ENCODE results near the gene ALCAM.

The ALCAM gene

DNA sequence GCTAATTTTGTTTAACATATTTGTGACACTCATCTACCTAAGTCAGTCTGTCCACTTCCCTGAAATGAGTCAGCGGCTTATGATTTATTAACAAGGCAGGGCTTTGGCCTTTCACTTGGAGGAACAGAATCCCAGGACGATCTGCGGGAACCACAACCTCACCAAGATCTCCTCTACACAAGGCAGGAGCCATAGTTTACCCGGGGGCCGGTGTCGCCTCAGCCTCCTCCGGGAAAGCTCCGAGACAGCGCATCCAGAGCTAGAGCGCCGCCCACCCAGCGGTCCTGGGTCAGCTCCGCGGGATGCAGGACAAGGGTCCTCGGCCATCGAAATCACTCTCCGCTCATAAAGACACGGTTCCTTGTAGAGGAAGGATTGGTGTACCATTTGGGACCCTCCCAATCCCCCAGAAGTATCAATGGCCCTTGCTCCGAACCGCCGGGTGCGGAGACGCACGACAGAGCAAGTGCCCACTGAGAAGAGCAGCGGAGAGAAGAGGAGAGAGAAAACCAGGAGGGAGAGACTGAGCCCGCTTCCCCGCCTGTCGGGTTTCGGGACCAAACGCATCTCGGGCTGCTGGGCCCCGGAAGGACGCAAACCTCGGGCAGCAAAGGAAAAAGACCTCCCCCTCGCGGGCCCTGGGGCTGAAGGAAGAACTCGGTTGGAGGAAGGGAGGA, 13.1 kb upstream of the ALCAM start:
- Histone ChIP-seq H3K9me3 (ENCODE audit: control insufficient read depth, insufficient read depth, low read depth, low read length) (no peaks in the 10 kb centered on the region), H3K36me3 (ENCODE audit: control insufficient read depth in 2 of 2, insufficient read depth in 1 of 2, low read length in 2 of 2) (no peaks in the 10 kb centered on the region), H3K4me3 (ENCODE audit: low read depth, low read length) (peak overlapping the region; percentile 44), H3K4me1 (ENCODE audit: control insufficient read depth, insufficient read depth, low read length) (no peaks in the 10 kb centered on the region), H3K27ac (ENCODE audit: extremely low read depth, low read depth, low read length) (no peak overlapping the region; the same call in 1 of the 2 replicates)
- TF ChIP-seq ZBTB17 (tag by site-specific recombination; IDR thresholded peaks at IDR 0.05) (peak; percentile 58), ZNF335 (tag by site-specific recombination; conservative IDR thresholded peaks at IDR 0.05) (peak; percentile 69), ZBTB20 (tag by site-specific recombination; IDR thresholded peaks at IDR 0.05) (peak; percentile 53; the same call in 1 of the 2 replicates), ZNF394 (tag by site-specific recombination; IDR thresholded peaks at IDR 0.05; ENCODE audit: borderline replicate concordance) (peak; percentile 34; the same call in 1 of the 2 replicates), ZNF600 (tag by site-specific recombination; IDR thresholded peaks at IDR 0.05) (peak; percentile 72), ZNF610 (tag by site-specific recombination; IDR thresholded peaks at IDR 0.05; ENCODE audit: borderline replicate concordance) (no peak), ZFP37 (tag by site-specific recombination; IDR thresholded peaks at IDR 0.05) (0 out of 2 replicates have a peak, but pooled peaks have one; percentile 32), ZNF776 (tag by site-specific recombination; IDR thresholded peaks at IDR 0.05; ENCODE audit: borderline replicate concordance) (no peak), OVOL3 (tag by site-specific recombination; IDR thresholded peaks at IDR 0.05) (no peak), ZNF404 (tag by site-specific recombination; IDR thresholded peaks at IDR 0.05) (no peak), PRDM1 (tag by site-specific recombination; IDR thresholded peaks at IDR 0.05) (peak; percentile 25; the same call in 1 of the 2 replicates), ZBTB8A (tag by site-specific recombination; IDR thresholded peaks at IDR 0.05) (peak; percentile 21; the same call in 1 of the 2 replicates), ZFHX2 (tag by site-specific recombination; conservative IDR thresholded peaks at IDR 0.05) (0 out of 2 replicates have a peak, but pooled peaks have one; percentile 19)
- TF ChIP-seq, protein P1, sequence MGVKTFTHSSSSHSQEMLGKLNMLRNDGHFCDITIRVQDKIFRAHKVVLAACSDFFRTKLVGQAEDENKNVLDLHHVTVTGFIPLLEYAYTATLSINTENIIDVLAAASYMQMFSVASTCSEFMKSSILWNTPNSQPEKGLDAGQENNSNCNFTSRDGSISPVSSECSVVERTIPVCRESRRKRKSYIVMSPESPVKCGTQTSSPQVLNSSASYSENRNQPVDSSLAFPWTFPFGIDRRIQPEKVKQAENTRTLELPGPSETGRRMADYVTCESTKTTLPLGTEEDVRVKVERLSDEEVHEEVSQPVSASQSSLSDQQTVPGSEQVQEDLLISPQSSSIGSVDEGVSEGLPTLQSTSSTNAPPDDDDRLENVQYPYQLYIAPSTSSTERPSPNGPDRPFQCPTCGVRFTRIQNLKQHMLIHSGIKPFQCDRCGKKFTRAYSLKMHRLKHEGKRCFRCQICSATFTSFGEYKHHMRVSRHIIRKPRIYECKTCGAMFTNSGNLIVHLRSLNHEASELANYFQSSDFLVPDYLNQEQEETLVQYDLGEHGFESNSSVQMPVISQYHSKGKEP (tag by site-specific recombination; IDR thresholded peaks at IDR 0.05), result no peak
- TF ChIP-seq, protein P2, sequence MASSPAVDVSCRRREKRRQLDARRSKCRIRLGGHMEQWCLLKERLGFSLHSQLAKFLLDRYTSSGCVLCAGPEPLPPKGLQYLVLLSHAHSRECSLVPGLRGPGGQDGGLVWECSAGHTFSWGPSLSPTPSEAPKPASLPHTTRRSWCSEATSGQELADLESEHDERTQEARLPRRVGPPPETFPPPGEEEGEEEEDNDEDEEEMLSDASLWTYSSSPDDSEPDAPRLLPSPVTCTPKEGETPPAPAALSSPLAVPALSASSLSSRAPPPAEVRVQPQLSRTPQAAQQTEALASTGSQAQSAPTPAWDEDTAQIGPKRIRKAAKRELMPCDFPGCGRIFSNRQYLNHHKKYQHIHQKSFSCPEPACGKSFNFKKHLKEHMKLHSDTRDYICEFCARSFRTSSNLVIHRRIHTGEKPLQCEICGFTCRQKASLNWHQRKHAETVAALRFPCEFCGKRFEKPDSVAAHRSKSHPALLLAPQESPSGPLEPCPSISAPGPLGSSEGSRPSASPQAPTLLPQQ (tag by site-specific recombination; IDR thresholded peaks at IDR 0.05), result peak; percentile 36; the same call in 1 of the 2 replicates
- TF ChIP-seq, protein P3, sequence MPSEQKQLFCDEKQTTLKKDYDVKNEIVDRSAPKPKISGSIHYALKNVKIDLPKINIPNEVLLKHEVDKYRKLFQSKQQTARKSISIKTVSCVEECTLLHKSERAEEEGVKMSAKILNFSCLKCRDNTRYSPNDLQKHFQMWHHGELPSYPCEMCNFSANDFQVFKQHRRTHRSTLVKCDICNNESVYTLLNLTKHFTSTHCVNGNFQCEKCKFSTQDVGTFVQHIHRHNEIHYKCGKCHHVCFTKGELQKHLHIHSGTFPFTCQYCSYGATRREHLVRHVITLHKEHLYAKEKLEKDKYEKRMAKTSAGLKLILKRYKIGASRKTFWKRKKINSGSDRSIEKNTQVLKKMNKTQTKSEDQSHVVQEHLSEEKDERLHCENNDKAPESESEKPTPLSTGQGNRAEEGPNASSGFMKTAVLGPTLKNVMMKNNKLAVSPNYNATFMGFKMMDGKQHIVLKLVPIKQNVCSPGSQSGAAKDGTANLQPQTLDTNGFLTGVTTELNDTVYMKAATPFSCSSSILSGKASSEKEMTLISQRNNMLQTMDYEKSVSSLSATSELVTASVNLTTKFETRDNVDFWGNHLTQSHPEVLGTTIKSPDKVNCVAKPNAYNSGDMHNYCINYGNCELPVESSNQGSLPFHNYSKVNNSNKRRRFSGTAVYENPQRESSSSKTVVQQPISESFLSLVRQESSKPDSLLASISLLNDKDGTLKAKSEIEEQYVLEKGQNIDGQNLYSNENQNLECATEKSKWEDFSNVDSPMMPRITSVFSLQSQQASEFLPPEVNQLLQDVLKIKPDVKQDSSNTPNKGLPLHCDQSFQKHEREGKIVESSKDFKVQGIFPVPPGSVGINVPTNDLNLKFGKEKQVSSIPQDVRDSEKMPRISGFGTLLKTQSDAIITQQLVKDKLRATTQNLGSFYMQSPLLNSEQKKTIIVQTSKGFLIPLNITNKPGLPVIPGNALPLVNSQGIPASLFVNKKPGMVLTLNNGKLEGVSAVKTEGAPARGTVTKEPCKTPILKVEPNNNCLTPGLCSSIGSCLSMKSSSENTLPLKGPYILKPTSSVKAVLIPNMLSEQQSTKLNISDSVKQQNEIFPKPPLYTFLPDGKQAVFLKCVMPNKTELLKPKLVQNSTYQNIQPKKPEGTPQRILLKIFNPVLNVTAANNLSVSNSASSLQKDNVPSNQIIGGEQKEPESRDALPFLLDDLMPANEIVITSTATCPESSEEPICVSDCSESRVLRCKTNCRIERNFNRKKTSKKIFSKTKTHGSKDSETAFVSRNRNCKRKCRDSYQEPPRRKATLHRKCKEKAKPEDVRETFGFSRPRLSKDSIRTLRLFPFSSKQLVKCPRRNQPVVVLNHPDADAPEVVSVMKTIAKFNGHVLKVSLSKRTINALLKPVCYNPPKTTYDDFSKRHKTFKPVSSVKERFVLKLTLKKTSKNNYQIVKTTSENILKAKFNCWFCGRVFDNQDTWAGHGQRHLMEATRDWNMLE (tag by site-specific recombination; conservative IDR thresholded peaks at IDR 0.05; ENCODE audit: low read depth), result no peak
- TF ChIP-seq, protein P4, sequence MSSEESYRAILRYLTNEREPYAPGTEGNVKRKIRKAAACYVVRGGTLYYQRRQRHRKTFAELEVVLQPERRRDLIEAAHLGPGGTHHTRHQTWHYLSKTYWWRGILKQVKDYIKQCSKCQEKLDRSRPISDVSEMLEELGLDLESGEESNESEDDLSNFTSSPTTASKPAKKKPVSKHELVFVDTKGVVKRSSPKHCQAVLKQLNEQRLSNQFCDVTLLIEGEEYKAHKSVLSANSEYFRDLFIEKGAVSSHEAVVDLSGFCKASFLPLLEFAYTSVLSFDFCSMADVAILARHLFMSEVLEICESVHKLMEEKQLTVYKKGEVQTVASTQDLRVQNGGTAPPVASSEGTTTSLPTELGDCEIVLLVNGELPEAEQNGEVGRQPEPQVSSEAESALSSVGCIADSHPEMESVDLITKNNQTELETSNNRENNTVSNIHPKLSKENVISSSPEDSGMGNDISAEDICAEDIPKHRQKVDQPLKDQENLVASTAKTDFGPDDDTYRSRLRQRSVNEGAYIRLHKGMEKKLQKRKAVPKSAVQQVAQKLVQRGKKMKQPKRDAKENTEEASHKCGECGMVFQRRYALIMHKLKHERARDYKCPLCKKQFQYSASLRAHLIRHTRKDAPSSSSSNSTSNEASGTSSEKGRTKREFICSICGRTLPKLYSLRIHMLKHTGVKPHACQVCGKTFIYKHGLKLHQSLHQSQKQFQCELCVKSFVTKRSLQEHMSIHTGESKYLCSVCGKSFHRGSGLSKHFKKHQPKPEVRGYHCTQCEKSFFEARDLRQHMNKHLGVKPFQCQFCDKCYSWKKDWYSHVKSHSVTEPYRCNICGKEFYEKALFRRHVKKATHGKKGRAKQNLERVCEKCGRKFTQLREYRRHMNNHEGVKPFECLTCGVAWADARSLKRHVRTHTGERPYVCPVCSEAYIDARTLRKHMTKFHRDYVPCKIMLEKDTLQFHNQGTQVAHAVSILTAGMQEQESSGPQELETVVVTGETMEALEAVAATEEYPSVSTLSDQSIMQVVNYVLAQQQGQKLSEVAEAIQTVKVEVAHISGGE (tag by site-specific recombination; conservative IDR thresholded peaks at IDR 0.05; ENCODE audit: low read depth), result 0 out of 2 replicates have a peak, but pooled peaks have one; percentile 16
- ChIA-PET POLR2A (no interaction called here), CTCF (no interaction called here)

Measured in HEK293 (cell line).